Endothelial cell (in vitro differentiated cells): Measurements from ENCODE around the gene TGM2. TPM values are rescaled to one million over a fixed set of nuclear protein-coding genes. Genes with fewer than 3 reads are reported as not detected.

ENCODE experiments used
- DNase-seq: peaks from one replicate; pipeline ENCODE4 v3.0.0; 2021; ENCODE audit warnings: low spot score
- H3K27ac Mint-ChIP-seq: one replicate; pipeline ENCODE4 v1.8.0; 2021; ENCODE audit warnings: mixed read lengths, inconsistent platforms; ENCODE audit not compliant: unreplicated experiment
- H3K27me3 Mint-ChIP-seq: one replicate; pipeline ENCODE4 v1.8.0; 2021; ENCODE audit warnings: mild to moderate bottlenecking, moderate library complexity, mixed read lengths, inconsistent platforms; ENCODE audit not compliant: unreplicated experiment
- H3K36me3 Mint-ChIP-seq: one replicate; pipeline ENCODE4 v1.8.0; 2021; ENCODE audit warnings: mild to moderate bottlenecking, low read depth, mixed read lengths, inconsistent platforms; ENCODE audit not compliant: unreplicated experiment
- H3K4me1 Mint-ChIP-seq: one replicate; pipeline ENCODE4 v1.8.0; 2021; ENCODE audit warnings: mild to moderate bottlenecking, mixed read lengths, inconsistent platforms; ENCODE audit not compliant: unreplicated experiment
- H3K4me3 Mint-ChIP-seq: one replicate; pipeline ENCODE4 v1.8.0; 2021; ENCODE audit warnings: mild to moderate bottlenecking, mixed read lengths, inconsistent platforms; ENCODE audit not compliant: unreplicated experiment
- H3K9me3 Mint-ChIP-seq: one replicate; pipeline ENCODE4 v1.8.0; 2021; ENCODE audit warnings: mixed read lengths, inconsistent platforms; ENCODE audit not compliant: unreplicated experiment
- total RNA-seq: library from RNA; stranded (reverse); fragmentation: NEBNext Ultra II Directional; extraction: Animal tissue kit (Norgen Biotek cat#: 25700); gene quantifications from one replicate; pipeline ENCODE4 v1.2.1, GENCODE V29; 2021; ENCODE audit not compliant: unreplicated experiment
- TF ChIP-seq, protein P1 (sequence below): fragments of 200-600 bp; sonication (generic); IDR thresholded peaks from one replicate; pipeline ENCODE4 v1.5.0; 2021; ENCODE audit warnings: antibody characterized with exemption; ENCODE audit not compliant: unreplicated experiment

The TGM2 gene
- total RNA-seq, 1 donor from 2014 or later, result 216 TPM

GRCh38 chr20:38146628-38147027 lies 18.4 kb downstream of the TGM2 start:
- H3K4me3 Mint-ChIP-seq, result no peak overlapping the region
- peaks cover 7% of the 10 kb centered on the region for H3K27me3 Mint-ChIP-seq
- TF ChIP-seq, protein P1, sequence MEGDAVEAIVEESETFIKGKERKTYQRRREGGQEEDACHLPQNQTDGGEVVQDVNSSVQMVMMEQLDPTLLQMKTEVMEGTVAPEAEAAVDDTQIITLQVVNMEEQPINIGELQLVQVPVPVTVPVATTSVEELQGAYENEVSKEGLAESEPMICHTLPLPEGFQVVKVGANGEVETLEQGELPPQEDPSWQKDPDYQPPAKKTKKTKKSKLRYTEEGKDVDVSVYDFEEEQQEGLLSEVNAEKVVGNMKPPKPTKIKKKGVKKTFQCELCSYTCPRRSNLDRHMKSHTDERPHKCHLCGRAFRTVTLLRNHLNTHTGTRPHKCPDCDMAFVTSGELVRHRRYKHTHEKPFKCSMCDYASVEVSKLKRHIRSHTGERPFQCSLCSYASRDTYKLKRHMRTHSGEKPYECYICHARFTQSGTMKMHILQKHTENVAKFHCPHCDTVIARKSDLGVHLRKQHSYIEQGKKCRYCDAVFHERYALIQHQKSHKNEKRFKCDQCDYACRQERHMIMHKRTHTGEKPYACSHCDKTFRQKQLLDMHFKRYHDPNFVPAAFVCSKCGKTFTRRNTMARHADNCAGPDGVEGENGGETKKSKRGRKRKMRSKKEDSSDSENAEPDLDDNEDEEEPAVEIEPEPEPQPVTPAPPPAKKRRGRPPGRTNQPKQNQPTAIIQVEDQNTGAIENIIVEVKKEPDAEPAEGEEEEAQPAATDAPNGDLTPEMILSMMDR, result no peak
- peaks cover 60% of the 10 kb centered on the region for H3K36me3 Mint-ChIP-seq
- H3K4me1 Mint-ChIP-seq, result peaks cover 14% of the 10 kb centered on the region
- H3K27ac Mint-ChIP-seq, result no peak overlapping the region
- no peaks in the 10 kb centered on the region for H3K9me3 Mint-ChIP-seq
- DNase-seq, result no peak

- DNase-seq, result no peak
- Mint-ChIP-seq H3K4me3 (peak overlapping the region; percentile 42), H3K36me3 (peaks cover 60% of the 10 kb centered on the region), H3K9me3 (no peaks in the 10 kb centered on the region), H3K4me1 (peaks cover 14% of the 10 kb centered on the region), H3K27ac (no peak overlapping the region), H3K27me3 (peaks cover 7% of the 10 kb centered on the region)
- TF ChIP-seq, protein P1, result no peak
Measured at GRCh38 chr20:38146156-38146555, 18.9 kb downstream of the TGM2 start.

DNA sequence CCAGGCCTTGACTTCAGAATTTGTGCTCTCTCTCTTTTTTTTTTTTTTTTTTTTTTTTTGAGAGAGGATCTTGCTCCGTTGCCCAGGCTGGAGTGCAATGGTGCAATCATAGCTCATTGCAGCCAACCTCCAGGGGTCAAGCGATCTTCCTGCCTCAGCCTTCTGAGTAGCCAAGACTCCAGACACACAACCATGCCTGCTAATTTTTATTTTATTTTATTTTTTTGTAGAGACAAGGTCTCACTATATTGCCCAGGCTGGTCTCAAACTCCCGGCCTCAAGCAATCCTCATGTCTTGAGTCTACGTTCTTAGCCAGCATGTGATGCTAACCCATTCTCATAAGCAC lies 19.4 kb downstream of the TGM2 start:
- H3K4me3 Mint-ChIP-seq, result peak overlapping the region; percentile 42
- peaks cover 18% of the 10 kb centered on the region for H3K4me1 Mint-ChIP-seq
- TF ChIP-seq, protein P1, result no peak
- H3K9me3 Mint-ChIP-seq, result no peaks in the 10 kb centered on the region
- DNase-seq, result no peak
- no peak overlapping the region for H3K27ac Mint-ChIP-seq
- H3K36me3 Mint-ChIP-seq, result peaks cover 59% of the 10 kb centered on the region
- H3K27me3 Mint-ChIP-seq, result peaks cover 7% of the 10 kb centered on the region

- TF ChIP-seq, protein P1, result no peak
- peaks cover 54% of the 10 kb centered on the region for H3K36me3 Mint-ChIP-seq
- no peak overlapping the region for H3K27ac Mint-ChIP-seq
- H3K27me3 Mint-ChIP-seq, result peaks cover 7% of the 10 kb centered on the region
- DNase-seq, result no peak
- no peaks in the 10 kb centered on the region for H3K9me3 Mint-ChIP-seq
- peaks cover 21% of the 10 kb centered on the region for H3K4me1 Mint-ChIP-seq
- no peak overlapping the region for H3K4me3 Mint-ChIP-seq
Measured at GRCh38 chr20:38144974-38145728, 19.9 kb downstream of the TGM2 start.

DNA sequence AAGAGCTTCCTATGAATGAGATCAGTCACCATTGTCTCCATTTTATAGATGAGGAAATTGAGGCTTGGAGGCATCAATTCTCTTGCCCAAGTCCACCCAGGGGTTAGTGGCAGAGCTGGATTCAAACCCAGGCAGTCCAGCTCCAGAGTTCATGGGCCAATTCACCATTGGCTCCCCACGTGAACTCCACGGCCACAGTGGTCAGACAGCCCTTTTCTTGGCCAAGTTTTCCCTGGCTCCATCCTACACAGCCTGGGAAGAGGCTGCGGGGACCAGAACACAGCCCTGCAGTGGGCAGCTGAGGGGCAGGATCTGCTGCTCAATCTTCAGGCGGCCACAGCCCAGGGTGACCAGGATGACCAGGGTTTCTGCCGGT lies 20.5 kb downstream of the TGM2 start:
- H3K9me3 Mint-ChIP-seq, result no peaks in the 10 kb centered on the region
- H3K27ac Mint-ChIP-seq, result no peak overlapping the region
- no peak overlapping the region for H3K4me3 Mint-ChIP-seq
- TF ChIP-seq, protein P1, result no peak
- H3K27me3 Mint-ChIP-seq, result peaks cover 7% of the 10 kb centered on the region
- peaks cover 54% of the 10 kb centered on the region for H3K36me3 Mint-ChIP-seq
- H3K4me1 Mint-ChIP-seq, result peaks cover 27% of the 10 kb centered on the region
- no peak for DNase-seq
